NB4 (cell line): ENCODE data around the gene VEPH1.

Experiments
- POLR2A ChIP-seq: IDR thresholded peaks from 2 replicates; pipeline ENCODE4 v1.6.1; 2011; ENCODE audit warnings: mild to moderate bottlenecking; ENCODE audit not compliant: insufficient read length; ENCODE audit errors: extremely low read depth
- TF ChIP-seq, protein P1 (sequence below): IDR thresholded peaks from one replicate; pipeline ENCODE4 v1.5.1; 2012; ENCODE audit warnings: low read depth, low read length

- no peak for TF ChIP-seq POLR2A
- TF ChIP-seq, protein P1, sequence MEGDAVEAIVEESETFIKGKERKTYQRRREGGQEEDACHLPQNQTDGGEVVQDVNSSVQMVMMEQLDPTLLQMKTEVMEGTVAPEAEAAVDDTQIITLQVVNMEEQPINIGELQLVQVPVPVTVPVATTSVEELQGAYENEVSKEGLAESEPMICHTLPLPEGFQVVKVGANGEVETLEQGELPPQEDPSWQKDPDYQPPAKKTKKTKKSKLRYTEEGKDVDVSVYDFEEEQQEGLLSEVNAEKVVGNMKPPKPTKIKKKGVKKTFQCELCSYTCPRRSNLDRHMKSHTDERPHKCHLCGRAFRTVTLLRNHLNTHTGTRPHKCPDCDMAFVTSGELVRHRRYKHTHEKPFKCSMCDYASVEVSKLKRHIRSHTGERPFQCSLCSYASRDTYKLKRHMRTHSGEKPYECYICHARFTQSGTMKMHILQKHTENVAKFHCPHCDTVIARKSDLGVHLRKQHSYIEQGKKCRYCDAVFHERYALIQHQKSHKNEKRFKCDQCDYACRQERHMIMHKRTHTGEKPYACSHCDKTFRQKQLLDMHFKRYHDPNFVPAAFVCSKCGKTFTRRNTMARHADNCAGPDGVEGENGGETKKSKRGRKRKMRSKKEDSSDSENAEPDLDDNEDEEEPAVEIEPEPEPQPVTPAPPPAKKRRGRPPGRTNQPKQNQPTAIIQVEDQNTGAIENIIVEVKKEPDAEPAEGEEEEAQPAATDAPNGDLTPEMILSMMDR, result no peak
Measured at GRCh38 chr3:157410945-157411344, 92.3 kb downstream of the VEPH1 start.
